Neural crest cell (in vitro differentiated cells): ENCODE measurements around the gene RNLS. TPM values are rescaled to one million over a fixed set of nuclear protein-coding genes. Genes with fewer than 3 reads are reported as not detected.

Source experiments
- DNase-seq: peaks from one replicate; pipeline ENCODE4 v3.0.0; 2021; ENCODE audit warnings: low read depth, mixed read lengths, low spot score
- H3K27ac Mint-ChIP-seq: one replicate; pipeline ENCODE4 v1.8.0; 2021; ENCODE audit warnings: mild to moderate bottlenecking, mixed read lengths; ENCODE audit not compliant: unreplicated experiment
- H3K27me3 Mint-ChIP-seq: 2 replicates; pipeline ENCODE4 v1.8.0; 2021; ENCODE audit warnings: low read depth, mild to moderate bottlenecking, mixed read lengths
- H3K36me3 Mint-ChIP-seq: 2 replicates; pipeline ENCODE4 v1.8.0; 2021; ENCODE audit warnings: low read depth, mild to moderate bottlenecking, mixed read lengths
- H3K4me1 Mint-ChIP-seq: 2 replicates; pipeline ENCODE4 v1.8.0; 2021; ENCODE audit warnings: mixed read lengths
- H3K4me3 Mint-ChIP-seq: one replicate; pipeline ENCODE4 v1.8.0; 2021; ENCODE audit warnings: mild to moderate bottlenecking, mixed read lengths
- H3K9me3 Mint-ChIP-seq: 2 replicates; pipeline ENCODE4 v1.8.0; 2021; ENCODE audit warnings: mixed read lengths
- total RNA-seq: library from RNA; stranded (reverse); gene quantifications from 2 replicates; pipeline ENCODE4 v1.2.1, GENCODE V29; 2021
- TF ChIP-seq, protein P1 (sequence below): fragments of 200-600 bp; sonication (generic); conservative IDR thresholded peaks from 2 replicates; pipeline ENCODE4 v1.5.0; 2021; ENCODE audit warnings: antibody characterized with exemption, mild to moderate bottlenecking

RNLS gene
- total RNA-seq, 1 donor from 2014 or later, result 3.3 TPM

DNA sequence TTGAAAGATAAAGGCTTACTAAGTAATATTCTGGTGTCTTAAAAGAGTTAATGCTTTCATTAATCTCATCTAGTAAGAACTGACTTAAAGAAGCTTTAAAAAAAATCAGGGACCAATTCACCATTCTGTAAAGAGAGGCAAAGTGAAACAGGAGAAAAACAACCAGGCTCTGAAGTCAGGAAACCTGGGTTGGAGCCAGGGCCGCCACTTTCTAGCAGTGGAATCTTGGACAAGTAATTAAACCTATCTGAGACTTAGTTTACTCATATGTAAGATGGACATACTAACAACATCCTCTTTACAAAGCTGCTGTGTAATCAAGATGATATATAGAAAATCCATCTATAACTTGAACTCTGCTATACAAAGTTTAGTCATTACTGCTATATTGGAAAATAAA, 154.1 kb downstream of the RNLS start:
- no peak for DNase-seq
- peaks cover 8% of the 10 kb centered on the region for H3K9me3 Mint-ChIP-seq
- peaks cover 3% of the 10 kb centered on the region for H3K4me1 Mint-ChIP-seq
- TF ChIP-seq, protein P1, sequence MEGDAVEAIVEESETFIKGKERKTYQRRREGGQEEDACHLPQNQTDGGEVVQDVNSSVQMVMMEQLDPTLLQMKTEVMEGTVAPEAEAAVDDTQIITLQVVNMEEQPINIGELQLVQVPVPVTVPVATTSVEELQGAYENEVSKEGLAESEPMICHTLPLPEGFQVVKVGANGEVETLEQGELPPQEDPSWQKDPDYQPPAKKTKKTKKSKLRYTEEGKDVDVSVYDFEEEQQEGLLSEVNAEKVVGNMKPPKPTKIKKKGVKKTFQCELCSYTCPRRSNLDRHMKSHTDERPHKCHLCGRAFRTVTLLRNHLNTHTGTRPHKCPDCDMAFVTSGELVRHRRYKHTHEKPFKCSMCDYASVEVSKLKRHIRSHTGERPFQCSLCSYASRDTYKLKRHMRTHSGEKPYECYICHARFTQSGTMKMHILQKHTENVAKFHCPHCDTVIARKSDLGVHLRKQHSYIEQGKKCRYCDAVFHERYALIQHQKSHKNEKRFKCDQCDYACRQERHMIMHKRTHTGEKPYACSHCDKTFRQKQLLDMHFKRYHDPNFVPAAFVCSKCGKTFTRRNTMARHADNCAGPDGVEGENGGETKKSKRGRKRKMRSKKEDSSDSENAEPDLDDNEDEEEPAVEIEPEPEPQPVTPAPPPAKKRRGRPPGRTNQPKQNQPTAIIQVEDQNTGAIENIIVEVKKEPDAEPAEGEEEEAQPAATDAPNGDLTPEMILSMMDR, result no peak
- H3K36me3 Mint-ChIP-seq, result no peaks in the 10 kb centered on the region
- H3K27ac Mint-ChIP-seq, result no peak overlapping the region
- H3K4me3 Mint-ChIP-seq, result no peak overlapping the region
- H3K27me3 Mint-ChIP-seq, result no peaks in the 10 kb centered on the region

DNA sequence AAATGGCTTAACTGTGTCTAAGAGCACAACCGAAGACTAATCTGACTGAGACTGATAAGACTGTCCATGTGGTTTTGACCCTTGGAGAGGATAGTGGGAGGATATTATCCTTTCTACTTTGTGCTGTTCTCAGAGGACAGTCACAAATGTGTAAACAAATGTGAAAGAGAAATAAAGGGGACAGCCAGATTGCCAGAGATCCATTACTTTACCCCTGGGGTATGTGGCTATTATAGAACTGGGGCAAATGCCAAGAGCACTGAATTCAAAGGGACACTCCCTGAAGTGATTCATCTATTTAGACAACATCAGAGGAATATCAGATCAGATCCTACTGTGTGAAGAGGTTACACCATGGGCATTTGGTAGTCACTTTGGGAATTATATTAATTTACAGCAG, 154.7 kb downstream of the RNLS start:
- H3K27ac Mint-ChIP-seq, result no peak overlapping the region
- peaks cover 8% of the 10 kb centered on the region for H3K9me3 Mint-ChIP-seq
- H3K36me3 Mint-ChIP-seq, result no peaks in the 10 kb centered on the region
- DNase-seq, result no peak
- H3K4me1 Mint-ChIP-seq, result peaks cover 3% of the 10 kb centered on the region
- TF ChIP-seq, protein P1, result no peak
- H3K4me3 Mint-ChIP-seq, result no peak overlapping the region
- H3K27me3 Mint-ChIP-seq, result no peaks in the 10 kb centered on the region

DNA sequence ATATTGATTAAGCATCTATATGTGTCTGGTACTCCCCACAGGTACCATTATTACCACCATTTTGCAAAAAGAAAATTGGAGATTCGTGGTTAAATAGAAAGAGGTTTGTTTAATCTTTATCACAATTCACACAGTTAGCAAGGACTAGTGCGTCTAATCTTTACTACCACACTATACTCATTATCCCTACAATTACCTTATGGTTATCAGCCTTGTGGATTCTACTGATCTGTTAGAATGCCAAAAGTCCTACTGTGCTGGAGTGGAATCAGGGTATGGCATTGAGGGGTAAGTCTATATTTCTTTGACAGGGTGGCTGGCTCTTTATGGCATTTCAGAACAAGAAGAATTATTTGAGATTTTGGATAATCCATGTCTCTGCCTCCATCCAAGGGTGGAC, 156.1 kb downstream of the RNLS start:
- no peaks in the 10 kb centered on the region for H3K27me3 Mint-ChIP-seq
- no peak overlapping the region for H3K4me3 Mint-ChIP-seq
- TF ChIP-seq, protein P1, result no peak
- H3K27ac Mint-ChIP-seq, result no peak overlapping the region
- H3K9me3 Mint-ChIP-seq, result peaks cover 5% of the 10 kb centered on the region
- no peaks in the 10 kb centered on the region for H3K36me3 Mint-ChIP-seq
- H3K4me1 Mint-ChIP-seq, result peaks cover 3% of the 10 kb centered on the region
- DNase-seq, result no peak

DNA sequence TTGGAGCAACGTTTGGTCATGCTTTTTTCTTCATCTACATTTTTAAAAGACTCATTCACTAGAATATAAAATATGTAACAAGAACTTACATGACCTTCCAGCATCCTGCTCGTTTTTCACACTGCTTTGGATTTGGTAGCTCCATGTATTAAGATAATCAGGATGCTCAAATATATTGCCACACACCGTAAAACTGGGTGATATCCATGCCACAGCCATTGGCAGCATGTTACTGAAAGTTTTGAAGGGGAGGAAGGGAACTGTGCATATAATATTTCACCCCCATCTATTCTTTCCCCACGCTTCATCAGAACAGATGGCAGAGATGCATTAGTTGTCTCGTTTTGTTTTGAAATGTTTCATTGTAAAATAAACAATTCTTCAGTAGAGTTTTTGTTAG, 158.2 kb downstream of the RNLS start:
- TF ChIP-seq, protein P1, result no peak
- Mint-ChIP-seq H3K4me3 (no peak overlapping the region), H3K36me3 (no peaks in the 10 kb centered on the region), H3K27me3 (no peaks in the 10 kb centered on the region), H3K4me1 (peaks cover 3% of the 10 kb centered on the region), H3K27ac (no peak overlapping the region), H3K9me3 (no peaks in the 10 kb centered on the region)
- DNase-seq, result no peak

DNA sequence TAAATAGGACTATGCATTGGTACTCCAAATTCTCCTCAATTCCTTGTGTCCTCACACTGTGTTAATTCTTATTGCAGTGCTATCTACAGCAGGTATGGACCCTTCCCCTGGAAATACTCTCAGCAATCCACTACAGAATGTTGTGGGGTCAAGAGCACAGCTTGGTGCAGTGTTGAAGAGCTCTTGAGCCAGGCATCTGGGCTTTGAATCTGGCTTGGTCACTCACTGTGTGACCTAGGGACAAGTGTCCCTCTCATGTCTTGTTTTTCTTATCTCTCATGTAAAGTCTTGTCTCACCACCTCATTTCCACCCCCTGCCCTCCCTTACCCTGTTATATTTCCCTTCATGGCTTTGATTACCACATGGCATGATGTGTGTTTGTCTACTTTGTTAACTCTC, 159.4 kb downstream of the RNLS start:
- H3K9me3 Mint-ChIP-seq, result no peaks in the 10 kb centered on the region
- no peak overlapping the region for H3K27ac Mint-ChIP-seq
- peaks cover 3% of the 10 kb centered on the region for H3K4me1 Mint-ChIP-seq
- TF ChIP-seq, protein P1, result no peak
- H3K27me3 Mint-ChIP-seq, result no peaks in the 10 kb centered on the region
- no peaks in the 10 kb centered on the region for H3K36me3 Mint-ChIP-seq
- DNase-seq, result no peak
- no peak overlapping the region for H3K4me3 Mint-ChIP-seq

DNA sequence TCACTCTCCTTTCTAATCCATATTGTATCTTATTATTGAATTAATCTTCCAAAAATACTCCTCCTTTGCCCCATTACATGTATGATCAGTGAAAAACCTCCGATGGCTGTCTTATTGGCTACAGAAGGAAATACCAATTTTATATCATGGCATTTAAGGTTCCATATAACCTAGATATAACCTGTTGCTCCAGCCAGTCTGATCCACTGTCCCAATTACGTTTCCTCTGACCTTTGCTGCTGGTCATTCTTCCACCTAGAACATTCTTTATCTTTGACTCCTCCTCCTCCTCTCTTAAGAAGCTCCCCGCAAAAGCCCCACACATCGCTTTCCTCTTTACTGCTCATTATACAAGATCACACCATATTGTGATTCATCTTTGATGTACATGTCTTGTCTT, 161.5 kb downstream of the RNLS start:
- Mint-ChIP-seq H3K9me3 (no peaks in the 10 kb centered on the region), H3K4me1 (peaks cover 16% of the 10 kb centered on the region), H3K27me3 (no peaks in the 10 kb centered on the region), H3K4me3 (no peak overlapping the region), H3K36me3 (no peaks in the 10 kb centered on the region), H3K27ac (no peak overlapping the region)
- DNase-seq, result no peak
- TF ChIP-seq, protein P1, result no peak
